Measurements from ENCODE around the gene PDHB. TPM values are rescaled to one million over a fixed set of nuclear protein-coding genes. Genes with fewer than 3 reads are reported as not detected.

The PDHB gene
- total RNA-seq, 5 donors from 2014 or later (not counting 1 experiment from before 2014, with no cell fraction given): 27.0 to 54.2 (median 49.2) TPM

- WGBS (ENCODE audit: insufficient coverage): 100% methylated on average over 2 of the region's 8 CpGs
Observed at GRCh38 chr3:58411851-58412830, 21.5 kb downstream of the PDHB start.

GRCh38 chr3:58411036-58411435 lies 22.6 kb downstream of the PDHB start:
- Mint-ChIP-seq H3K9me3 (no peaks in the 10 kb centered on the region), H3K36me3 (peaks cover 38% of the 10 kb centered on the region), H3K4me3 (no peak overlapping the region), H3K4me1 (peaks cover 4 to 8% (median 5%) of the 10 kb centered on the region in 3 donors), H3K27me3 (no peaks in the 10 kb centered on the region), H3K27ac (no peak overlapping the region)
- H3K27ac ChIP-seq (ENCODE audit: low read length): no peak overlapping the region
- ChIA-PET CTCF (interaction anchor here in 1 of 2 donors (0.6 kb wide), 1 partner anchor 98 kb away, joined by 6 read pairs; no protein-coding TSS in a partner anchor), POLR2A (no interaction called here)
- 100% methylated on average over 2 of the region's 3 CpGs for WGBS (ENCODE audit: insufficient coverage)
- H3K36me3 ChIP-seq (ENCODE audit: control insufficient read depth in 2 of 2, extremely low read depth in 1 of 2, insufficient read depth in 1 of 2, low read length in 1 of 2): peaks cover 4 to 27% of the 10 kb centered on the region in 2 donors
- no peaks in the 10 kb centered on the region for H3K27me3 ChIP-seq (replicated peaks in 1 of 2; ENCODE audit: control insufficient read depth in 2 of 2, extremely low read depth in 1 of 2, insufficient read depth in 2 of 2, low read length in 1 of 2)
- no peak for ATAC-seq (replicated peaks in 1 of 4)
- H3K4me3 ChIP-seq (ENCODE audit: control insufficient read depth in 1 of 2, extremely low read depth in 1 of 2, low read length in 1 of 2): no peak overlapping the region
- H3K9me3 ChIP-seq: no peaks in the 10 kb centered on the region
- no peaks in the 10 kb centered on the region for H3K4me1 ChIP-seq (ENCODE audit: control insufficient read depth in 1 of 2, extremely low read depth in 1 of 2, insufficient read depth in 2 of 2, low read length in 2 of 2)
- DNase-seq: no peak

More at GRCh38 chr3:58411851-58412830, 21.5 kb downstream of the PDHB start:
- no peaks in the 10 kb centered on the region for H3K9me3 Mint-ChIP-seq
- ChIA-PET POLR2A (interaction anchor here in 1 of 2 donors (0.5 kb wide), 1 partner anchor 195 kb away, joined by 6 read pairs; no protein-coding TSS in a partner anchor), CTCF (interaction anchor here in 1 of 2 donors (0.9 kb wide), 1 partner anchor 102 kb away, joined by 9 read pairs; no protein-coding TSS in a partner anchor)
- no peaks in the 10 kb centered on the region for H3K27me3 Mint-ChIP-seq
- H3K36me3 ChIP-seq (ENCODE audit: control insufficient read depth in 2 of 2, extremely low read depth in 1 of 2, insufficient read depth in 1 of 2, low read length in 1 of 2): peaks cover 4 to 25% of the 10 kb centered on the region in 2 donors
- no peak overlapping the region for H3K4me3 Mint-ChIP-seq
- peaks cover 4 to 8% (median 5%) of the 10 kb centered on the region in 3 donors for H3K4me1 Mint-ChIP-seq
- DNase-seq (no peak), ATAC-seq (replicated peaks in 1 of 4) (no peak)
- no peak overlapping the region for H3K27ac Mint-ChIP-seq
- H3K27ac ChIP-seq (ENCODE audit: low read length): no peak overlapping the region
- peaks cover 33% of the 10 kb centered on the region for H3K36me3 Mint-ChIP-seq
- H3K27me3 ChIP-seq (replicated peaks in 1 of 2; ENCODE audit: control insufficient read depth in 2 of 2, extremely low read depth in 1 of 2, insufficient read depth in 2 of 2, low read length in 1 of 2): no peaks in the 10 kb centered on the region
- H3K9me3 ChIP-seq: no peaks in the 10 kb centered on the region
- H3K4me1 ChIP-seq (ENCODE audit: control insufficient read depth in 1 of 2, extremely low read depth in 1 of 2, insufficient read depth in 2 of 2, low read length in 2 of 2): no peaks in the 10 kb centered on the region
- no peak overlapping the region for H3K4me3 ChIP-seq (ENCODE audit: control insufficient read depth in 1 of 2, extremely low read depth in 1 of 2, low read length in 1 of 2)

GRCh38 chr3:58409663-58410062 lies 24.0 kb downstream of the PDHB start:
- Mint-ChIP-seq H3K27ac (no peak overlapping the region), H3K4me3 (no peak overlapping the region), H3K9me3 (no peaks in the 10 kb centered on the region), H3K4me1 (peaks cover 4 to 8% (median 5%) of the 10 kb centered on the region in 3 donors), H3K27me3 (no peaks in the 10 kb centered on the region), H3K36me3 (peaks cover 38% of the 10 kb centered on the region)
- Histone ChIP-seq H3K36me3 (ENCODE audit: control insufficient read depth in 2 of 2, extremely low read depth in 1 of 2, insufficient read depth in 1 of 2, low read length in 1 of 2) (peaks cover 4 to 27% of the 10 kb centered on the region in 2 donors), H3K9me3 (no peaks in the 10 kb centered on the region), H3K27ac (ENCODE audit: low read length) (no peak overlapping the region), H3K27me3 (replicated peaks in 1 of 2; ENCODE audit: control insufficient read depth in 2 of 2, extremely low read depth in 1 of 2, insufficient read depth in 2 of 2, low read length in 1 of 2) (no peaks in the 10 kb centered on the region), H3K4me3 (ENCODE audit: control insufficient read depth in 1 of 2, extremely low read depth in 1 of 2, low read length in 1 of 2) (no peak overlapping the region), H3K4me1 (ENCODE audit: control insufficient read depth in 1 of 2, extremely low read depth in 1 of 2, insufficient read depth in 2 of 2, low read length in 2 of 2) (no peaks in the 10 kb centered on the region)
- no peak for DNase-seq
- 100% methylated on average over 3 of the region's 3 CpGs for WGBS (ENCODE audit: insufficient coverage)
- ChIA-PET POLR2A (no interaction called here), CTCF (interaction anchor here in 1 of 2 donors (0.6 to 1.6 kb wide), 2 partner anchors 37 to 89 kb away, joined by 4 to 6 read pairs; no protein-coding TSS in a partner anchor)
- no peak for ATAC-seq (replicated peaks in 1 of 4)

GRCh38 chr3:58408906-58409305 lies 24.7 kb downstream of the PDHB start:
- no peak overlapping the region for H3K27ac ChIP-seq (ENCODE audit: low read length)
- H3K36me3 Mint-ChIP-seq: peaks cover 45% of the 10 kb centered on the region
- no peak for ATAC-seq (replicated peaks in 1 of 4)

GRCh38 chr3:58404396-58404795 lies 29.2 kb downstream of the PDHB start:
- H3K4me3 ChIP-seq (ENCODE audit: control insufficient read depth in 1 of 2, extremely low read depth in 1 of 2, low read length in 1 of 2): no peak overlapping the region
- H3K9me3 ChIP-seq: no peaks in the 10 kb centered on the region
- POLR2A ChIA-PET: no interaction called here
- no peaks in the 10 kb centered on the region for H3K9me3 Mint-ChIP-seq
- ATAC-seq (replicated peaks in 1 of 4) (no peak), DNase-seq (no peak)
- no peak overlapping the region for H3K4me3 Mint-ChIP-seq
- CTCF ChIA-PET: interaction anchor here in 1 of 2 donors (0.7 kb wide), 1 partner anchor 1298 kb away, joined by 3 read pairs; no protein-coding TSS in a partner anchor
- H3K27me3 ChIP-seq (replicated peaks in 1 of 2; ENCODE audit: control insufficient read depth in 2 of 2, extremely low read depth in 1 of 2, insufficient read depth in 2 of 2, low read length in 1 of 2): no peaks in the 10 kb centered on the region
- peaks cover 0 to 3% (median 0%) of the 10 kb centered on the region in 3 donors for H3K4me1 Mint-ChIP-seq
- WGBS (ENCODE audit: insufficient coverage): no CpG with 5 or more reads among the region's 4 CpGs
- H3K27ac Mint-ChIP-seq: no peak overlapping the region
- H3K36me3 Mint-ChIP-seq: peaks cover 41% of the 10 kb centered on the region
- no peaks in the 10 kb centered on the region for H3K4me1 ChIP-seq (ENCODE audit: control insufficient read depth in 1 of 2, extremely low read depth in 1 of 2, insufficient read depth in 2 of 2, low read length in 2 of 2)
- no peak overlapping the region for H3K27ac ChIP-seq (ENCODE audit: low read length)
- H3K27me3 Mint-ChIP-seq: no peaks in the 10 kb centered on the region
- peaks cover 3 to 19% of the 10 kb centered on the region in 2 donors for H3K36me3 ChIP-seq (ENCODE audit: control insufficient read depth in 2 of 2, extremely low read depth in 1 of 2, insufficient read depth in 1 of 2, low read length in 1 of 2)

More at GRCh38 chr3:58408906-58409305, 24.7 kb downstream of the PDHB start:
- Histone ChIP-seq H3K27me3 (replicated peaks in 1 of 2; ENCODE audit: control insufficient read depth in 2 of 2, extremely low read depth in 1 of 2, insufficient read depth in 2 of 2, low read length in 1 of 2) (no peaks in the 10 kb centered on the region), H3K4me1 (ENCODE audit: control insufficient read depth in 1 of 2, extremely low read depth in 1 of 2, insufficient read depth in 2 of 2, low read length in 2 of 2) (no peaks in the 10 kb centered on the region), H3K36me3 (ENCODE audit: control insufficient read depth in 2 of 2, extremely low read depth in 1 of 2, insufficient read depth in 1 of 2, low read length in 1 of 2) (peaks cover 4 to 27% of the 10 kb centered on the region in 2 donors), H3K4me3 (ENCODE audit: control insufficient read depth in 1 of 2, extremely low read depth in 1 of 2, low read length in 1 of 2) (no peak overlapping the region), H3K9me3 (no peaks in the 10 kb centered on the region)
- DNase-seq: no peak
- 100% methylated on average over 1 of the region's 5 CpGs for WGBS (ENCODE audit: insufficient coverage)
- H3K27ac Mint-ChIP-seq: no peak overlapping the region
- H3K4me3 Mint-ChIP-seq: no peak overlapping the region
- peaks cover 0 to 1% (median 0%) of the 10 kb centered on the region in 3 donors for H3K4me1 Mint-ChIP-seq
- ChIA-PET POLR2A (no interaction called here), CTCF (interaction anchor here in 1 of 2 donors (1.6 kb wide), 1 partner anchor 88 kb away, joined by 6 read pairs; no protein-coding TSS in a partner anchor)
- H3K9me3 Mint-ChIP-seq: no peaks in the 10 kb centered on the region
- H3K27me3 Mint-ChIP-seq: no peaks in the 10 kb centered on the region

GRCh38 chr3:58403513-58404109 lies 30.0 kb downstream of the PDHB start:
- no peak overlapping the region for H3K4me3 ChIP-seq (ENCODE audit: control insufficient read depth in 1 of 2, extremely low read depth in 1 of 2, low read length in 1 of 2)
- Mint-ChIP-seq H3K9me3 (no peaks in the 10 kb centered on the region), H3K27me3 (no peaks in the 10 kb centered on the region), H3K27ac (no peak overlapping the region), H3K4me3 (no peak overlapping the region), H3K36me3 (peaks cover 41% of the 10 kb centered on the region), H3K4me1 (peaks cover 0 to 3% (median 0%) of the 10 kb centered on the region in 3 donors)
- ChIA-PET POLR2A (no interaction called here), CTCF (interaction anchor here in 1 of 2 donors (0.7 kb wide), 1 partner anchor 1297 kb away, joined by 3 read pairs; no protein-coding TSS in a partner anchor)
- H3K27me3 ChIP-seq (replicated peaks in 1 of 2; ENCODE audit: control insufficient read depth in 2 of 2, extremely low read depth in 1 of 2, insufficient read depth in 2 of 2, low read length in 1 of 2): no peaks in the 10 kb centered on the region
- ATAC-seq (replicated peaks in 1 of 4): no peak
- WGBS (ENCODE audit: insufficient coverage): no CpG with 5 or more reads among the region's 6 CpGs
- no peaks in the 10 kb centered on the region for H3K9me3 ChIP-seq
- no peak for DNase-seq
- H3K36me3 ChIP-seq (ENCODE audit: control insufficient read depth in 2 of 2, extremely low read depth in 1 of 2, insufficient read depth in 1 of 2, low read length in 1 of 2): peaks cover 3 to 20% of the 10 kb centered on the region in 2 donors
- no peaks in the 10 kb centered on the region for H3K4me1 ChIP-seq (ENCODE audit: control insufficient read depth in 1 of 2, extremely low read depth in 1 of 2, insufficient read depth in 2 of 2, low read length in 2 of 2)
- no peak overlapping the region for H3K27ac ChIP-seq (ENCODE audit: low read length)

Measured in T-cell (primary cell).